GM13977 (cell line): ENCODE results near the gene PDCD11.
A peak's percentile ranks its signal among the peaks of the same experiment; 100 is the strongest.
"Not testable (repeated sequence)": the region's sequence is repeated elsewhere in the genome, so short reads cannot be mapped to it uniquely, and the experiment has no call there.

Source experiments
- DNase-seq: peaks from one replicate; pipeline ENCODE4 v3.0.0; 2012; ENCODE audit warnings: low spot score
- CTCF ChIP-seq: IDR thresholded peaks from 2 replicates; pipeline ENCODE4 v1.5.1; 2012; ENCODE audit warnings: mild to moderate bottlenecking, control low read depth; ENCODE audit not compliant: insufficient read depth; ENCODE audit errors: extremely low read depth, missing control alignments
- in situ Hi-C: fragments of 300-500 bp; cut with MboI; formaldehyde crosslinking; loops from one replicate; pipeline ENCODE4 v1.12.0; 2022; ENCODE audit warnings: low sequenced_read_pairs, low pct_unique_long_range_greater_than_20kb, mixed read lengths, inconsistent platforms; ENCODE audit not compliant: unreplicated experiment

The PDCD11 gene

GRCh38 chr10:103396067-103396788, at the start of gene PDCD11, which contains the start of gene ATP5MK:
Gene PDCD11, plus strand, starts transcription at chr10:103396626. Its CDS starts 1,801 bp downstream, at chr10:103398427.
Gene ATP5MK, minus strand, starts transcription at chr10:103396475. Its CDS starts 4,018 bp downstream, at chr10:103392457.
- peak; percentile 93 for DNase-seq
- in situ Hi-C loops = no loop called here
- peak; percentile 21 for TF ChIP-seq CTCF

- in situ Hi-C loops = no loop called here
- TF ChIP-seq CTCF = no peak
- no peak for DNase-seq
These were observed 46.3 kb upstream of the PDCD11 start for GRCh38 chr10:103350175-103350516.

GRCh38 chr10:103350517-103351260, 45.7 kb upstream of the PDCD11 start, which contains the start of gene PCGF6:
Gene PCGF6, minus strand, starts transcription at chr10:103351140. Its CDS starts 74 bp downstream, at chr10:103351066.
- in situ Hi-C loops = no loop called here
- TF ChIP-seq CTCF = peak; percentile 1

GRCh38 chr10:103353281-103353680, 43.1 kb upstream of the PDCD11 start:
- in situ Hi-C loops = no loop called here
- DNase-seq = no peak
- TF ChIP-seq CTCF = no peak

More at GRCh38 chr10:103350517-103351260, 45.7 kb upstream of the PDCD11 start, which contains the start of gene PCGF6:
- peak; percentile 96 for DNase-seq

- in situ Hi-C loops, DNase-seq: not testable (repeated sequence)
These were observed 41.9 kb upstream of the PDCD11 start for GRCh38 chr10:103354567-103354966.

GRCh38 chr10:103355906-103356599, 40.4 kb upstream of the PDCD11 start:
- TF ChIP-seq CTCF = no peak
- no peak for DNase-seq
- in situ Hi-C loops = no loop called here

GRCh38 chr10:103359493-103359892, 36.9 kb upstream of the PDCD11 start:
- in situ Hi-C loops, DNase-seq: not testable (repeated sequence)

- DNase-seq, in situ Hi-C loops: not testable (repeated sequence)
These were observed 35.6 kb upstream of the PDCD11 start for GRCh38 chr10:103360791-103361190.
